ENCODE results near the gene SP140. TPM values are rescaled to one million over a fixed set of nuclear protein-coding genes. Genes with fewer than 3 reads are reported as not detected.

SP140 gene
- total and polyA plus RNA-seq, 2 experiments from 2014 or later, result 0.24 to 0.70 TPM

DNA sequence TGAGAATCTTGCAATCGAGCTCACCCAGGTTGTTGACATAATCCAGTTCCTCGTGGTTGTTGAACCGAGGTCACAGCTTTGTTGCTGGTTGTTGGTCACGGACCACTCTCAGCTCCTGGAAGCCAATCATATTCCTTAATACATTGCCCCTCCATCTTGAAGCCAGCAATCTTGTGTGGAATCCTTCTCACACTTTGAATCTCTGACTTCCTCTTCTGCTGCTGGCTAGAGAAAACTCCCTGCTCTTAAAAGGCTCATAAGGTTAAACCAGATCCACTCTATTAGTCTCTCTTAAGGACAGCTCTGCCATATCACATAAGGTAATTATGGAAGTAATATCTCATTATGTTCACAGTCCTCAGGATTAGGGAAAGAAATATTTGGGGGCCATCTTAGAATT is 41.1 kb downstream of the SP140 start (continued):
- TF ChIP-seq, protein P1, sequence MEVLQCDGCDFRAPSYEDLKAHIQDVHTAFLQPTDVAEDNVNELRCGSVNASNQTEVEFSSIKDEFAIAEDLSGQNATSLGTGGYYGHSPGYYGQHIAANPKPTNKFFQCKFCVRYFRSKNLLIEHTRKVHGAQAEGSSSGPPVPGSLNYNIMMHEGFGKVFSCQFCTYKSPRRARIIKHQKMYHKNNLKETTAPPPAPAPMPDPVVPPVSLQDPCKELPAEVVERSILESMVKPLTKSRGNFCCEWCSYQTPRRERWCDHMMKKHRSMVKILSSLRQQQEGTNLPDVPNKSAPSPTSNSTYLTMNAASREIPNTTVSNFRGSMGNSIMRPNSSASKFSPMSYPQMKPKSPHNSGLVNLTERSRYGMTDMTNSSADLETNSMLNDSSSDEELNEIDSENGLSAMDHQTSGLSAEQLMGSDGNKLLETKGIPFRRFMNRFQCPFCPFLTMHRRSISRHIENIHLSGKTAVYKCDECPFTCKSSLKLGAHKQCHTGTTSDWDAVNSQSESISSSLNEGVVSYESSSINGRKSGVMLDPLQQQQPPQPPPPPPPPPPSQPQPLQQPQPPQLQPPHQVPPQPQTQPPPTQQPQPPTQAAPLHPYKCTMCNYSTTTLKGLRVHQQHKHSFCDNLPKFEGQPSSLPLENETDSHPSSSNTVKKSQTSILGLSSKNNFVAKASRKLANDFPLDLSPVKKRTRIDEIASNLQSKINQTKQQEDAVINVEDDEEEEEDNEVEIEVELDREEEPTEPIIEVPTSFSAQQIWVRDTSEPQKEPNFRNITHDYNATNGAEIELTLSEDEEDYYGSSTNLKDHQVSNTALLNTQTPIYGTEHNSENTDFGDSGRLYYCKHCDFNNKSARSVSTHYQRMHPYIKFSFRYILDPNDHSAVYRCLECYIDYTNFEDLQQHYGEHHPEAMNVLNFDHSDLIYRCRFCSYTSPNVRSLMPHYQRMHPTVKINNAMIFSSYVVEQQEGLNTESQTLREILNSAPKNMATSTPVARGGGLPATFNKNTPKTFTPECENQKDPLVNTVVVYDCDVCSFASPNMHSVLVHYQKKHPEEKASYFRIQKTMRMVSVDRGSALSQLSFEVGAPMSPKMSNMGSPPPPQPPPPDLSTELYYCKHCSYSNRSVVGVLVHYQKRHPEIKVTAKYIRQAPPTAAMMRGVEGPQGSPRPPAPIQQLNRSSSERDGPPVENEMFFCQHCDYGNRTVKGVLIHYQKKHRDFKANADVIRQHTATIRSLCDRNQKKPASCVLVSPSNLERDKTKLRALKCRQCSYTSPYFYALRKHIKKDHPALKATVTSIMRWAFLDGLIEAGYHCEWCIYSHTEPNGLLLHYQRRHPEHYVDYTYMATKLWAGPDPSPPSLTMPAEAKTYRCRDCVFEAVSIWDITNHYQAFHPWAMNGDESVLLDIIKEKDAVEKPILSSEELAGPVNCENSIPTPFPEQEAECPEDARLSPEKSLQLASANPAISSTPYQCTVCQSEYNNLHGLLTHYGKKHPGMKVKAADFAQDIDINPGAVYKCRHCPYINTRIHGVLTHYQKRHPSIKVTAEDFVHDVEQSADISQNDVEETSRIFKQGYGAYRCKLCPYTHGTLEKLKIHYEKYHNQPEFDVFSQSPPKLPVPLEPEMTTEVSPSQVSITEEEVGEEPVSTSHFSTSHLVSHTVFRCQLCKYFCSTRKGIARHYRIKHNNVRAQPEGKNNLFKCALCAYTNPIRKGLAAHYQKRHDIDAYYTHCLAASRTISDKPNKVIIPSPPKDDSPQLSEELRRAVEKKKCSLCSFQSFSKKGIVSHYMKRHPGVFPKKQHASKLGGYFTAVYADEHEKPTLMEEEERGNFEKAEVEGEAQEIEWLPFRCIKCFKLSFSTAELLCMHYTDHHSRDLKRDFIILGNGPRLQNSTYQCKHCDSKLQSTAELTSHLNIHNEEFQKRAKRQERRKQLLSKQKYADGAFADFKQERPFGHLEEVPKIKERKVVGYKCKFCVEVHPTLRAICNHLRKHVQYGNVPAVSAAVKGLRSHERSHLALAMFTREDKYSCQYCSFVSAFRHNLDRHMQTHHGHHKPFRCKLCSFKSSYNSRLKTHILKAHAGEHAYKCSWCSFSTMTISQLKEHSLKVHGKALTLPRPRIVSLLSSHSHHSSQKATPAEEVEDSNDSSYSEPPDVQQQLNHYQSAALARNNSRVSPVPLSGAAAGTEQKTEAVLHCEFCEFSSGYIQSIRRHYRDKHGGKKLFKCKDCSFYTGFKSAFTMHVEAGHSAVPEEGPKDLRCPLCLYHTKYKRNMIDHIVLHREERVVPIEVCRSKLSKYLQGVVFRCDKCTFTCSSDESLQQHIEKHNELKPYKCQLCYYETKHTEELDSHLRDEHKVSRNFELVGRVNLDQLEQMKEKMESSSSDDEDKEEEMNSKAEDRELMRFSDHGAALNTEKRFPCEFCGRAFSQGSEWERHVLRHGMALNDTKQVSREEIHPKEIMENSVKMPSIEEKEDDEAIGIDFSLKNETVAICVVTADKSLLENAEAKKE (CRISPR knock-in tag; IDR thresholded peaks at IDR 0.05), result no peak
- TF ChIP-seq, protein P2, sequence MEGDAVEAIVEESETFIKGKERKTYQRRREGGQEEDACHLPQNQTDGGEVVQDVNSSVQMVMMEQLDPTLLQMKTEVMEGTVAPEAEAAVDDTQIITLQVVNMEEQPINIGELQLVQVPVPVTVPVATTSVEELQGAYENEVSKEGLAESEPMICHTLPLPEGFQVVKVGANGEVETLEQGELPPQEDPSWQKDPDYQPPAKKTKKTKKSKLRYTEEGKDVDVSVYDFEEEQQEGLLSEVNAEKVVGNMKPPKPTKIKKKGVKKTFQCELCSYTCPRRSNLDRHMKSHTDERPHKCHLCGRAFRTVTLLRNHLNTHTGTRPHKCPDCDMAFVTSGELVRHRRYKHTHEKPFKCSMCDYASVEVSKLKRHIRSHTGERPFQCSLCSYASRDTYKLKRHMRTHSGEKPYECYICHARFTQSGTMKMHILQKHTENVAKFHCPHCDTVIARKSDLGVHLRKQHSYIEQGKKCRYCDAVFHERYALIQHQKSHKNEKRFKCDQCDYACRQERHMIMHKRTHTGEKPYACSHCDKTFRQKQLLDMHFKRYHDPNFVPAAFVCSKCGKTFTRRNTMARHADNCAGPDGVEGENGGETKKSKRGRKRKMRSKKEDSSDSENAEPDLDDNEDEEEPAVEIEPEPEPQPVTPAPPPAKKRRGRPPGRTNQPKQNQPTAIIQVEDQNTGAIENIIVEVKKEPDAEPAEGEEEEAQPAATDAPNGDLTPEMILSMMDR (conservative IDR thresholded peaks at IDR 0.05; ENCODE audit: low read depth in 2 of 2), result no peak
- TF ChIP-seq CREB1 (CRISPR knock-in tag; IDR thresholded peaks at IDR 0.05; ENCODE audit: low read depth), result no peak
- TF ChIP-seq NANOG (IDR thresholded peaks at IDR 0.05; ENCODE audit: borderline replicate concordance), result no peak
- TF ChIP-seq POLR2AphosphoS5 (IDR thresholded peaks at IDR 0.05; ENCODE audit: low read depth), result no peak
- no peak for TF ChIP-seq JUNB (IDR thresholded peaks at IDR 0.05; ENCODE audit: unreplicated experiment)

DNA sequence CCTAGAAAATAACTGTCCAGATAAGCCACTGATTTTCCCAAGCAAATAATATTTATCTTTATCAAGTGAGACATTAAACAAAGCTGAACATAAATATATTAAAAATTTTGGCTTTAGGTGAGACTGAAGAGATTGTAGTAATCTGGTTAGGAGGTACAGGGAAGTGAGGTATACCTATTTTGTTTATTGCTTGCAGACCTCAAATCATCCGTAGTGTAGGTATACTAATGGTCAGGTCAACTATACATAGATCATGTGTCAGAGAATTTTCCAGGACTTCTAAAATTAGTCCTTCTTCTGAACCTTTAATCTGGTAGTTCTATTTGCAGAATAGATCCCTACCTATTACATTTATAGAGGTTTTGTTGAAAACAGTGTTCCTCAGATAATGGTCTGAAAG is 41.5 kb downstream of the SP140 start:
- no peaks in the 10 kb centered on the region for H4K20me1 ChIP-seq (replicated peaks; ENCODE audit: insufficient read depth)
- H3K27me3 ChIP-seq (ENCODE audit: insufficient read depth), result no peaks in the 10 kb centered on the region
- no peaks in the 10 kb centered on the region for H3K36me3 Mint-ChIP-seq (ENCODE audit: low read depth)
- H3K4me1 Mint-ChIP-seq, result peaks cover 5% of the 10 kb centered on the region; the same call in 2 of the 3 replicates
- H3K4me1 ChIP-seq (ENCODE audit: insufficient read depth), result no peaks in the 10 kb centered on the region
- H3K27ac Mint-ChIP-seq, result no peak overlapping the region
- no peaks in the 10 kb centered on the region for H3K79me2 ChIP-seq (replicated peaks; ENCODE audit: insufficient read depth)
- H3K4me3 ChIP-seq, result no peak overlapping the region
- H3K9me2 ChIP-seq (ENCODE audit: insufficient read depth), result peaks cover 9% of the 10 kb centered on the region; the same call in 1 of the 2 replicates
- H3K9me3 Mint-ChIP-seq, result peaks cover 5% of the 10 kb centered on the region; the same call in 1 of the 3 replicates
- ATAC-seq, result no peak
- H3K4me2 ChIP-seq, result no peak overlapping the region
- no peaks in the 10 kb centered on the region for H3K27me3 Mint-ChIP-seq (ENCODE audit: insufficient read depth, low read depth, poor library complexity)
- H3F3A ChIP-seq (replicated peaks; ENCODE audit: low read depth), result no peaks in the 10 kb centered on the region
- H3K4me3 Mint-ChIP-seq, result no peak overlapping the region
- DNase-seq (ENCODE audit: low spot score), result no peak
- no peak overlapping the region for H2AFZ ChIP-seq
- no peaks in the 10 kb centered on the region for H3K36me3 ChIP-seq (ENCODE audit: insufficient read depth)
- H3K27ac ChIP-seq (ENCODE audit: low read depth), result no peak overlapping the region
- no peak for TF ChIP-seq EZH2phosphoT487 (IDR thresholded peaks at IDR 0.05; ENCODE audit: unreplicated experiment)
- TF ChIP-seq STAT1 (IDR thresholded peaks at IDR 0.05; ENCODE audit: unreplicated experiment), result no peak
- no peak for TF ChIP-seq NANOG (IDR thresholded peaks at IDR 0.05; ENCODE audit: borderline replicate concordance)
- TF ChIP-seq JUNB (IDR thresholded peaks at IDR 0.05; ENCODE audit: unreplicated experiment), result no peak
- TF ChIP-seq CREB1 (CRISPR knock-in tag; IDR thresholded peaks at IDR 0.05; ENCODE audit: low read depth), result no peak
- no peak for TF ChIP-seq POLR2AphosphoS5 (IDR thresholded peaks at IDR 0.05; ENCODE audit: low read depth)
- TF ChIP-seq, protein P2 (conservative IDR thresholded peaks at IDR 0.05; ENCODE audit: low read depth in 2 of 2), result no peak
- TF ChIP-seq, protein P3, sequence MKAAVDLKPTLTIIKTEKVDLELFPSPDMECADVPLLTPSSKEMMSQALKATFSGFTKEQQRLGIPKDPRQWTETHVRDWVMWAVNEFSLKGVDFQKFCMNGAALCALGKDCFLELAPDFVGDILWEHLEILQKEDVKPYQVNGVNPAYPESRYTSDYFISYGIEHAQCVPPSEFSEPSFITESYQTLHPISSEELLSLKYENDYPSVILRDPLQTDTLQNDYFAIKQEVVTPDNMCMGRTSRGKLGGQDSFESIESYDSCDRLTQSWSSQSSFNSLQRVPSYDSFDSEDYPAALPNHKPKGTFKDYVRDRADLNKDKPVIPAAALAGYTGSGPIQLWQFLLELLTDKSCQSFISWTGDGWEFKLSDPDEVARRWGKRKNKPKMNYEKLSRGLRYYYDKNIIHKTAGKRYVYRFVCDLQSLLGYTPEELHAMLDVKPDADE (IDR thresholded peaks at IDR 0.05), result no peak

All from GM23338 (cell line).